K562 (cell line): ENCODE results near the gene ANKRD44.

Source experiments
- E2F6 ChIP-seq, 2 experiments: IDR thresholded peaks; 2 replicates each; pipeline ENCODE4 v1.6.1; 2011; ENCODE audit warnings: borderline replicate concordance in 1 of 2, control low read depth in 1 of 2, low read depth in 1 of 2, low read length in 1 of 2, mild to moderate bottlenecking in 1 of 2, mixed read lengths in 1 of 2, moderate library complexity in 1 of 2; ENCODE audit not compliant: insufficient read depth in 1 of 2, insufficient read length in 1 of 2, poor library complexity in 1 of 2, severe bottlenecking in 1 of 2; ENCODE audit errors: extremely low read depth in 1 of 2
- EP300 ChIP-seq: IDR thresholded peaks from 2 replicates; pipeline ENCODE4 v1.6.1; 2012; ENCODE audit warnings: low read length, improper control_type of control experiment
- FOXK2 ChIP-seq, 2 experiments: fragments of 450-650 bp; IDR thresholded peaks in 1 of 2; conservative IDR thresholded peaks in 1 of 2; 2 replicates each; pipeline ENCODE4 v1.6.1; 2016; ENCODE audit warnings: low read depth in 2 of 2, mild to moderate bottlenecking in 1 of 2
- JUND ChIP-seq, 2 experiments: IDR thresholded peaks; 2 replicates in 1 of 2; 3 replicates in 1 of 2; pipeline ENCODE4 v1.6.1; 2011; ENCODE audit warnings: borderline replicate concordance in 2 of 2, low read depth in 2 of 2, low read length in 2 of 2, improper control_type of control experiment in 1 of 2, missing biosample characterization in 1 of 2, missing genetic modification characterization in 1 of 2, missing genetic modification reagents in 1 of 2
- NFIX ChIP-seq: fragments of 250-450 bp; sonication (Bioruptor Pico); IDR thresholded peaks from 2 replicates; pipeline ENCODE4 v1.4.0; 2020; ENCODE audit warnings: low read depth, mild to moderate bottlenecking, moderate library complexity
- POLR2A ChIP-seq: fragments of 450-650 bp; conservative IDR thresholded peaks from 2 replicates; pipeline ENCODE4 v1.6.1; 2016
- POLR2AphosphoS5 ChIP-seq: IDR thresholded peaks from 2 replicates; pipeline ENCODE4 v1.6.1; 2011; ENCODE audit warnings: mild to moderate bottlenecking, low read depth, low read length, moderate library complexity; ENCODE audit not compliant: control insufficient read depth, insufficient read depth
- TAF1 ChIP-seq: IDR thresholded peaks from 2 replicates; pipeline ENCODE4 v1.6.1; 2011; ENCODE audit warnings: mild to moderate bottlenecking, low read length, moderate library complexity; ENCODE audit not compliant: insufficient read depth, control insufficient read depth, severe bottlenecking; ENCODE audit errors: extremely low read depth
- TARDBP ChIP-seq: fragments of 450-650 bp; IDR thresholded peaks from 2 replicates; pipeline ENCODE4 v1.6.1; 2016
- ZBTB40 ChIP-seq, 2 experiments: fragments of 450-650 bp in 1 of 2; sonication (generic) in 1 of 2; formaldehyde crosslinking in 1 of 2; IDR thresholded peaks; 2 replicates each; pipeline versions ENCODE4 v1.7.1 to v1.9.0; 2016 to 2022; ENCODE audit warnings: inconsistent platforms in 1 of 2, mild to moderate bottlenecking in 1 of 2, missing genetic modification reagents in 1 of 2
- ZBTB49 ChIP-seq: sonication (generic); formaldehyde crosslinking; IDR thresholded peaks from 2 replicates; pipeline ENCODE4 v1.8.0; 2022; ENCODE audit warnings: missing genetic modification reagents, mild to moderate bottlenecking, borderline replicate concordance
- ZKSCAN8 ChIP-seq: fragments of 200-800 bp; sonication (Bioruptor generic); IDR thresholded peaks from 2 replicates; pipeline ENCODE4 v1.6.1; 2016; ENCODE audit warnings: missing genetic modification characterization, missing compliant biosample characterization
- ZNF140 ChIP-seq: fragments of 250-450 bp; sonication (Bioruptor Pico); IDR thresholded peaks from 2 replicates; pipeline ENCODE4 v1.8.0; 2021; ENCODE audit warnings: moderate library complexity, mild to moderate bottlenecking, inconsistent platforms

GRCh38 chr2:197255543-197255942, 55.0 kb downstream of the ANKRD44 start:
- TF ChIP-seq JUND (IDR thresholded peaks at IDR 0.05; ENCODE audit: borderline replicate concordance, low read depth, low read length) (no peak), JUND (tag; IDR thresholded peaks at IDR 0.05; ENCODE audit: borderline replicate concordance, low read depth, low read length) (no peak), NFIX (no peak), POLR2A (no peak), E2F6 (IDR thresholded peaks at IDR 0.05; ENCODE audit: borderline replicate concordance in 1 of 2, extremely low read depth in 1 of 2, insufficient read depth in 1 of 2, insufficient read length in 1 of 2, low read depth in 1 of 2, low read length in 1 of 2, poor library complexity in 1 of 2, severe bottlenecking in 1 of 2) (no peak), POLR2AphosphoS5 (no peak), ZBTB40 (IDR thresholded peaks at IDR 0.05) (no peak), ZBTB40 (CRISPR knock-in tag; IDR thresholded peaks at IDR 0.05) (no peak), EP300 (no peak), TARDBP (no peak), FOXK2 (conservative IDR thresholded peaks at IDR 0.05 in 1 of 2, IDR thresholded peaks at IDR 0.05 in 1 of 2; ENCODE audit: low read depth in 2 of 2) (no peak), ZNF140 (CRISPR knock-in tag) (no peak), ZBTB49 (no peak), ZKSCAN8 (CRISPR knock-in tag) (no peak), TAF1 (no peak)
